T-helper 1 cell treated with Interleukin-12 subunit alpha and Interleukin-12 subunit beta and Interleukin-4 antibody, amounts not matched to agents 30 μg/mL and 1 μg/mL, for 36 hours (primary cell): Measurements from ENCODE around the gene MCEE.
A peak's percentile ranks its signal among the peaks of the same experiment; 100 is the strongest.

Experiments used
- H3K27ac Mint-ChIP-seq: one replicate; pipeline ENCODE4 v1.8.0; 2021; ENCODE audit warnings: mild to moderate bottlenecking, mixed read lengths
- H3K27me3 Mint-ChIP-seq: one replicate; pipeline ENCODE4 v1.8.0; 2021; ENCODE audit warnings: low read depth, mixed read lengths
- H3K36me3 Mint-ChIP-seq: one replicate; pipeline ENCODE4 v1.8.0; 2021; ENCODE audit warnings: low read depth, mixed read lengths
- H3K4me1 Mint-ChIP-seq: one replicate; pipeline ENCODE4 v1.8.0; 2021; ENCODE audit warnings: low read depth, mixed read lengths
- H3K4me3 Mint-ChIP-seq: one replicate; pipeline ENCODE4 v1.8.0; 2021; ENCODE audit warnings: mild to moderate bottlenecking, moderate library complexity, mixed read lengths
- H3K9me3 Mint-ChIP-seq: one replicate; pipeline ENCODE4 v1.8.0; 2021; ENCODE audit warnings: mixed read lengths

Gene MCEE

GRCh38 chr2:71074893-71075395 is 55.1 kb downstream of the MCEE start:
- peaks cover 47% of the 10 kb centered on the region for H3K36me3 Mint-ChIP-seq
- H3K4me1 Mint-ChIP-seq = peaks cover 40% of the 10 kb centered on the region
- no peak overlapping the region for H3K27ac Mint-ChIP-seq
- H3K27me3 Mint-ChIP-seq = no peaks in the 10 kb centered on the region
- H3K9me3 Mint-ChIP-seq = no peaks in the 10 kb centered on the region
- H3K4me3 Mint-ChIP-seq = no peak overlapping the region

- peak overlapping the region; percentile 73 for H3K27ac Mint-ChIP-seq
- no peaks in the 10 kb centered on the region for H3K9me3 Mint-ChIP-seq
- peaks cover 51% of the 10 kb centered on the region for H3K4me1 Mint-ChIP-seq
- H3K4me3 Mint-ChIP-seq = no peak overlapping the region
- peaks cover 41% of the 10 kb centered on the region for H3K36me3 Mint-ChIP-seq
- no peaks in the 10 kb centered on the region for H3K27me3 Mint-ChIP-seq
Observed at GRCh38 chr2:71073475-71073874, 56.6 kb downstream of the MCEE start.

GRCh38 chr2:71072492-71072891 is 57.5 kb downstream of the MCEE start:
- H3K9me3 Mint-ChIP-seq = no peaks in the 10 kb centered on the region
- H3K4me1 Mint-ChIP-seq = peaks cover 61% of the 10 kb centered on the region

GRCh38 chr2:71071681-71072398 is 58.2 kb downstream of the MCEE start:
- Mint-ChIP-seq H3K27me3 (no peaks in the 10 kb centered on the region), H3K4me1 (peaks cover 64% of the 10 kb centered on the region), H3K36me3 (peaks cover 35% of the 10 kb centered on the region), H3K4me3 (peak overlapping the region; percentile 83), H3K9me3 (no peaks in the 10 kb centered on the region), H3K27ac (peak overlapping the region; percentile 91)

More at GRCh38 chr2:71072492-71072891, 57.5 kb downstream of the MCEE start:
- Mint-ChIP-seq H3K36me3 (peaks cover 37% of the 10 kb centered on the region), H3K27me3 (no peaks in the 10 kb centered on the region), H3K27ac (peak overlapping the region; percentile 83), H3K4me3 (peak overlapping the region; percentile 83)

- no peaks in the 10 kb centered on the region for H3K27me3 Mint-ChIP-seq
- H3K36me3 Mint-ChIP-seq = peaks cover 32% of the 10 kb centered on the region
- peak overlapping the region; percentile 96 for H3K4me3 Mint-ChIP-seq
- peak overlapping the region; percentile 91 for H3K27ac Mint-ChIP-seq
- no peaks in the 10 kb centered on the region for H3K9me3 Mint-ChIP-seq
- H3K4me1 Mint-ChIP-seq = peaks cover 64% of the 10 kb centered on the region
Observed at GRCh38 chr2:71070294-71071093, 59.5 kb downstream of the MCEE start.

GRCh38 chr2:71069376-71069775 is 60.7 kb downstream of the MCEE start:
- peaks cover 26% of the 10 kb centered on the region for H3K36me3 Mint-ChIP-seq
- H3K9me3 Mint-ChIP-seq = no peaks in the 10 kb centered on the region
- peak overlapping the region; percentile 97 for H3K27ac Mint-ChIP-seq

GRCh38 chr2:71068218-71069035 is 61.6 kb downstream of the MCEE start, which contains the start of gene NAGK:
Gene NAGK, plus strand, starts transcription at chr2:71068648. Its CDS starts 36 bp downstream, at chr2:71068684.
- peaks cover 17% of the 10 kb centered on the region for H3K36me3 Mint-ChIP-seq
- peaks cover 6% of the 10 kb centered on the region for H3K27me3 Mint-ChIP-seq
- H3K27ac Mint-ChIP-seq = peak within 1 kb of the TSS; percentile 97
- H3K9me3 Mint-ChIP-seq = no peaks in the 10 kb centered on the region
- peak within 1 kb of the TSS; percentile 96 for H3K4me3 Mint-ChIP-seq
- H3K4me1 Mint-ChIP-seq = peaks cover 56% of the 10 kb centered on the region

More at GRCh38 chr2:71069376-71069775, 60.7 kb downstream of the MCEE start:
- Mint-ChIP-seq H3K4me3 (peak overlapping the region; percentile 96), H3K27me3 (no peaks in the 10 kb centered on the region), H3K4me1 (peaks cover 64% of the 10 kb centered on the region)

- peaks cover 15% of the 10 kb centered on the region for H3K36me3 Mint-ChIP-seq
- H3K27me3 Mint-ChIP-seq = peaks cover 7% of the 10 kb centered on the region
- no peaks in the 10 kb centered on the region for H3K9me3 Mint-ChIP-seq
- H3K27ac Mint-ChIP-seq = peak overlapping the region; percentile 97
- H3K4me3 Mint-ChIP-seq = peak overlapping the region; percentile 96
- H3K4me1 Mint-ChIP-seq = peaks cover 50% of the 10 kb centered on the region
Observed at GRCh38 chr2:71067567-71068217, 62.3 kb downstream of the MCEE start.

- Mint-ChIP-seq H3K27me3 (peaks cover 7% of the 10 kb centered on the region), H3K9me3 (no peaks in the 10 kb centered on the region), H3K4me3 (peak overlapping the region; percentile 28), H3K36me3 (peaks cover 15% of the 10 kb centered on the region), H3K4me1 (peaks cover 43% of the 10 kb centered on the region), H3K27ac (no peak overlapping the region)
Observed at GRCh38 chr2:71066856-71067255, 63.2 kb downstream of the MCEE start.

GRCh38 chr2:71064754-71065621 is 65.0 kb downstream of the MCEE start:
- H3K4me1 Mint-ChIP-seq = peaks cover 25% of the 10 kb centered on the region
- H3K27ac Mint-ChIP-seq = no peak overlapping the region
- H3K9me3 Mint-ChIP-seq = no peaks in the 10 kb centered on the region
- H3K36me3 Mint-ChIP-seq = peaks cover 5% of the 10 kb centered on the region
- no peak overlapping the region for H3K4me3 Mint-ChIP-seq
- peaks cover 17% of the 10 kb centered on the region for H3K27me3 Mint-ChIP-seq

- Mint-ChIP-seq H3K27me3 (peaks cover 22% of the 10 kb centered on the region), H3K36me3 (no peaks in the 10 kb centered on the region), H3K9me3 (no peaks in the 10 kb centered on the region), H3K4me1 (peaks cover 16% of the 10 kb centered on the region), H3K27ac (no peak overlapping the region), H3K4me3 (no peak overlapping the region)
Observed at GRCh38 chr2:71064110-71064611, 65.9 kb downstream of the MCEE start.

GRCh38 chr2:71063216-71063615 is 66.8 kb downstream of the MCEE start:
- no peaks in the 10 kb centered on the region for H3K36me3 Mint-ChIP-seq
- no peak overlapping the region for H3K4me3 Mint-ChIP-seq
- H3K27me3 Mint-ChIP-seq = peaks cover 22% of the 10 kb centered on the region
- peaks cover 11% of the 10 kb centered on the region for H3K4me1 Mint-ChIP-seq
- H3K27ac Mint-ChIP-seq = no peak overlapping the region
- H3K9me3 Mint-ChIP-seq = no peaks in the 10 kb centered on the region

GRCh38 chr2:71060871-71061270 is 69.2 kb downstream of the MCEE start:
- Mint-ChIP-seq H3K4me1 (no peaks in the 10 kb centered on the region), H3K27ac (no peak overlapping the region), H3K4me3 (no peak overlapping the region)

More at GRCh38 chr2:71060871-71061270, 69.2 kb downstream of the MCEE start:
- no peaks in the 10 kb centered on the region for H3K9me3 Mint-ChIP-seq
- peaks cover 22% of the 10 kb centered on the region for H3K27me3 Mint-ChIP-seq
- H3K36me3 Mint-ChIP-seq = no peaks in the 10 kb centered on the region
